HL-60/S4 treated with retinoic acid at 250 ng/mL for 4 days and 3 days (cell line): ENCODE results near the gene THSD7B.

Experiments
- in situ Hi-C: fragments of 300-500 bp; cut with MboI; formaldehyde crosslinking; loops from 2 replicates; pipeline ENCODE4 v1.7.0; 2022; ENCODE audit warnings: low sequenced_read_pairs

The THSD7B gene

DNA sequence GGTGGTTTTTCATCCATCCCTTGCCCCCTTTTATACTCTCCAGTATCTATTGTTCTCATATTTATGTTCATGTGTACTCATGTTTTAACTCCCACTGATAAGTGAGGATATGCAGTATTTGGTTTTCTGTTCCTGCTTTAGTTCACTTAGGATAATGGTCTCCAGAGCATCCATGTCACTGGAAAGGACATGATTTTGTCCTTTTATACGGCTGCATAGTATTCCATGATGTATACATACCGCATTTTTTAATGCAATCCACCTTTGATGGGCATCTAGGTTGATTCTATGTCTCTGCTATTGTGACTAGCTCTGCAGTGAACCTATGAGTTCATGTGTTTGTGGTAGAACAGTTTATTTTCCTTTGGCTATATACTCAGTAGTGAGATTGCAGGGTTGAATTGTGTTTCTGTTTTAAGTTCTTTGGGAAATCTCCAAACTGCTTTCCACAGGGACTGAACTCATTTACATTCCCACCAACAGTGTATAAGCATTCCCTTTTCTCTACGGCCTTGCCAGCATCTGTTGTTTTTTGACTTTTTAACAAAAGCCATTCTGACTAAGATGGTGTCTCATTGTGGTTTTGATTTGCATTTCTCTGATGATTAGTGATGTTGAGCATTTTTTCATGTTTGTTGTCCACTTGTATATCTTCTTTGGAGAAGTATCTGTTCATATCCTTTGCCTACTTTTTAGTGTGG, 420.2 kb downstream of the THSD7B start:
- in situ Hi-C loops: no loop called here

DNA sequence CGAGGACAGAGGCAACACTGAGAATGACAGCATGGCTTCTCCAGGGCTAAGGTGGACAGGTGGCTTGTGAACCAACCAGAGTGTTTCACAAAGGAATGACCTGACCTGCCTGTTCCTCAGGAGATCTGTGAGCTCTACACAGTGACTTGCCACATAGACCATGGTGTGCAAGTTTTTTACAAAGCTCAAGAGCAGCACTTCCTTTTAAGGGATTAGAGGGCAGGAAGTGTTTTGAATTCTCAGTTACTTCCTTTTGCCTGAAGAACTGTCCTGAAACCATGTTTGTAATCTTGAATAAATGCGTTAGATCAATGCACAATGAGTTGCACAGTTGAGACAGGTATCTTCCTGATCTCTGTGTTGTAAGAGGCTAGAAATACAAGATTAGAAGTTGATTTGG, 421.9 kb downstream of the THSD7B start:
- in situ Hi-C loops: no loop called here

DNA sequence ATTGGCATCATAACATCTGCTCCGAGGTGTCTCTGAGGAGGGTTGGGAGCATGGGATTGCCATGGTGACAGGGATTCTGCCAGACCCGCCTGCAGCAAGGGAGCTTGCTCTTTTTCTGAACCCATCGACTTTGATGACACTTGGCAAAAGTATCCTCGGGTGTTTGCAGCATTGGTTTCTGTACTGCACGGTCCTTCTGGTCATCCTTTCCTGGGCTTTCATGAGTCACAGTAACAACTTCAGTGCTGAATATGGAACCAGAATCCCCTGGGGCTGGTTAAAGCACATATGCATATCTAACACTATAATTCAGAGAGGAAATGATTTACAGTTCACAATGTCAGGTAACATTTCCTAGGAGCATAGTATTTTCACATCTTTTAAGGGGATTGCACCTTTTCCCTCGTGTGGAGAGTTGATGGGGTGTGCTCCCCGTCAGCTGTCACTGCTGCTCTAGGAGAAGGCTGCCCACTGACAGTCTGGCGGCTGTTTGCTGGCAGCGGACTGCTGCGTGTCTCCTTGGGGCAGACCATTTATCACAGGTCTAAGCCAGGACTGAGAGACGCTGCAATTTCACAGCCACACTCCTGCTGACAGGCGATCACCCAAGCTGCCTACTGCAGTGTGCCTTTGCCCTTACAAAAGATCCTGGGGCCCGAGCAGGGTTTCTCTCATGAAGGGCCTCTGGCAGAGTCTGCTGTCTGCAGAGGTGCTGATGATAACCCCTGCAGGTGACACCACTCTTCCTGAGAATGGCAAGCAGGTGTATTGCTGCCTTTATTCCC, 425.3 kb downstream of the THSD7B start:
- in situ Hi-C loops: no loop called here

DNA sequence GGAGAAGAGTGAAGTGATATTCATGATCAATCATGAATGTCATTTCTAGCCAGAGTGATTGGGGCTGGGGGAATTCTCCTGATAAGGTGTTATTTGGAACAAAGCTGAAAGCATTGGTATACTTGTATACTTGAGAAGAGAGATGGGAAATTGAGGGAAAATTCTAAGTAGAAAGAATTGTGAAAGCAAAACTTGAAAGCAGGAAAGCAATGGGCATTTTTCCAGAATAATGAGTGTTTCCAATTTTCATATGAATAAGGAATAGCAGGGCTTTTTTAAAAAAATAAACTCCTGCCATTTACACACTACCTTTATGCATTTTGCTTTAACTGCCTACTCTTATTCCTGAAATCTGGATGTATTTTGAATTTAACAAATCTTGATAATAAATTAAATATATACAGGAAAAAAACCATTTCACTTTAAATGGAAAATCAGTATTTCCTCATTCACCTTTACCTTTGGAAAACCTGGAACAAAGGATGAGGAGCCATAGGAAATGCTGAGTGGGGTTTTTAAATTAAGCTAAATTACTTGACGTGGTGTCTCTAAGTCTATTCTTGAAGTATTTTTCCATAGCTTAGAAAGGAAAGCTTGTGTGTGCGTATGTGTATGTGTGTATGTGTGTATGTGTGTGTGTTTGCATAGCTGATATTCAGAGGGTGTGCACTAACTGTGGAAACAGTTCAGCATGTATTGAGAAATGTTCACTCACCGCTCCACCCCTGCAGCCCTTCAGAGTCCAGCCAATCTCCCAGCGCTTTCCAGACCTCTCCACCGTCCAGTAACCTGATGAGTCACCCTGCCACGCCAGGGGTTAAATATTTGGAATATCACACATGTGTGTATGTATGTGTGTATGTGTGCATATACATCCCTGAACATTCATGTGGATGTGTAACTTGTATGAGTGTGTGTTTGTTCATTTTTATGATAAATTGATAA, 427.3 kb downstream of the THSD7B start:
- in situ Hi-C loops: no loop called here

DNA sequence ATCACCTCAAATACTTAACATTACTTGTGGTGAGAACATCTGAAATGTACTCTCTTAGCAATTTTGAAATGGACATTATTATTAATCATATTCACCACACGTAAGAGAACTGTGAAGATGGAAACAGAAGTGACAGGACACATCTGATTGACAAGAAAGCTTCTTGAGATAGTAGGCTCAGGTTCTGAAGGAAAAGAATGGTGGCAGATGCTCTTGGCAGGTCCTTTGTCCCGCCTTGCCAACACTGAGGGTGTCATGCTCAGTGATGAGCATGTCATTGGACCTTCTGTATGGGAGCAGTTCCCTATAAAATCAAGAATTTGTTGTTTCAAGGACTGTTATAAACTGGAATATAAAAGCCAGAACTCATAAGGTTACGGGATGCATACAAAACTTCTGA, 428.1 kb downstream of the THSD7B start:
- in situ Hi-C loops: no loop called here

DNA sequence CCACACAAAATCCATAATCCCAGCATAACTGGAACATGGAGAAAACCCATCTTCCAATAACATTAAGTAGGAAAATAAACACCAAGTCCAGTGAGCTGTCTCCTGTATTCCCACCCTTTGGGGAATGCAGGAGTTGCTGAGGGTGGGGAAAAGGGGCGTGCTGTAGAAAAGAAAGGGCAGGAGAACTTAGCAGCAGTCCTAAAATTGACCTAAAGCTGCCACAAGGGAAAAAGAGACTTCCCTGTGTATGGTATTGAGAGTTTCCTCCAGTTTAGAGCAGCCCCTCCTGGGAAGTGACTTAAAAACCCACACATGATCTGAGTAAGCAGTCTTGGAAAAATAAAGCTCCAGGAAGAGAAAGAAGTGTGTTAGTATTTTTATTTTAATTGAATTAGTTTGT, 428.8 kb downstream of the THSD7B start:
- in situ Hi-C loops: no loop called here

DNA sequence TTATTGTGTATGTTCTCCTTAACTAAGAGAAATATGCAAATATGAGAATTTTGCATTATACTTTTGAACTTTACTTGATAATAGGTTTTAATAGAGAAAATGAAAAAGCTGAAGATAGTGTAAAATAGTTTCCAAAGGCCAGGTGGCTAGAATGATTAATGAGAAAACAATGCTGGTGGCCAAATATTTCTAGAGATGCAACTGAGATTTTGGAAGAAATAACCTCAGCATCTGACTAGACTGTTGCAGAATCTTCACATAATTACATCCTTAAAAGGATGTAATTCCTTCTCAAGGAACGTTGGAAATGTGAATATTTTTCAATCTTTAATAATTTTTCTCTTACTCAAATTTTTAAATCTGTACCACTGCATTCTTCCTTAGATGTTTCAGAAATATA, 434.4 kb downstream of the THSD7B start:
- in situ Hi-C loops: no loop called here

DNA sequence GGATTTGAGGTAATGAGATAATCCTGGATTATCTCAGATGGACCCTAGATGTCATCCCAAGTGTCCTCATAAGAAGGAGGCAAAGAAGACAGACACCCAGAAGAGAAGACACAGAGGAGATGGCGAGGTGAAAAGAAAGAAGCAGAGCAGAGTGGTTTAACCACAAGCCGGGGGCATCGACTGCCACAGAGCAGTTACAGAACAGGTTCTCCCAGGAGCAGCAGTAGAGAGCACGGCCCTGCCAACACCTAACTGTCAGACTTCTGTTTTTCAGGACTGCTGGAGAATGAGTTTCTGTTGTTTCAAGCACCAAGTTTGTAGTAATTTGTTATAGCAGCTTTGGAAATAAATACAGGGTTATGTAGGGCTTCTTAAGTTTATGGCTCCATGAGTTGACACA, 437.0 kb downstream of the THSD7B start:
- in situ Hi-C loops: no loop called here

DNA sequence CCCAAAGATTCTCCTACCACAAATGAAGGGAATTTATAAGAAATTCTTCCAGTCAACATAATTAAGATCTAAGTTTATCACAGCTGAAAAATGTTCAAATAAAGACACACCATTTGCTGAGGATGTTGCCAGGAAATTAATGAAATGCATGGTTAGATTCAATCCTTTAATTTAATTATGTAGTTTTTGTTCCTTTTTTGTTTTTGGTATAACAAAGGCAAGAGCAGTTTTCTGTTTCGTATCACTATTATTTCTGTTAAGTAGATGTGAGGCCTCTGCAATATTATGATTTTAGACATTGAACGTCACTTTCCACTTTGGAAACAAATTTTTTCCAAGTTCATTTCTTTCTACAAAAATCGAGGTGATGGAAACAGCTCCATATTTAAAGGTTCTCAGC, 440.0 kb downstream of the THSD7B start:
- in situ Hi-C loops: no loop called here

DNA sequence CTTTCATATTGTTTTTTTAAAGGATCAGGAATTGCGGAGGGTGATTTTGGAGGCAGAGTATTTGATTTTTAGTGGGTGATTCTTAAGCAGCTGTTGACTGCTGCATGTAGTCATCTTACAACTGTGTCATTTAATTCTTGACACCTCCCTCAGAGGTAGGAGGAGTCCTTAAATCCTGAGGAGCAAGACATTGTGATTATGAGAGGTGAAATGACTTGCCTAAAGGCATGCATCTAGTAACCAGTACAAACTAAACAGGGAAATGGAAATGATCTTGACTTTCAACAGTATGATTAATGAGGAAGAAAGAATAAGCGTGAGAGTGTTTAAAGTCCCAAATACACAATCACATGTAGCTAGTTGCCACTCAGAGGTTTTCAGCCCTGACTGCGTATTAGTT, 440.7 kb downstream of the THSD7B start:
- in situ Hi-C loops: no loop called here

DNA sequence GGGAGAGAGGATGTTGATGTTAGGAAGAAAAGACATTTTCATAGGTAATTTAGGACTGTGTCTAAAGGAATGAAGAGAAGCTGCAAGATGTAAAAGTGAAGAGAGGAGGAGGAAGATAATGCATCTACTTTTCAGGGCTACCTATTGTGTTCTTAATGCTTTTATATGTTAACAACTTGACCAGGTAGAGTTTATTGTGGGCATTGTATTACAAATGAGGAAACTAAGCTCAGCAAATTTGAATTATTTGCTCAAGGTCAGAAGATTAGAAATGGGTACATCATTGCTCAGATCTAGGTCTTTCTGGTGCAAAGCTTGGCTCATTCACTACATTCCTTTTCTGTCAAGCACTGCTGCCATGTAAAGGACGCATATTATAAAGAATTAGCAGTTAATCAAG, 441.7 kb downstream of the THSD7B start:
- in situ Hi-C loops: no loop called here

DNA sequence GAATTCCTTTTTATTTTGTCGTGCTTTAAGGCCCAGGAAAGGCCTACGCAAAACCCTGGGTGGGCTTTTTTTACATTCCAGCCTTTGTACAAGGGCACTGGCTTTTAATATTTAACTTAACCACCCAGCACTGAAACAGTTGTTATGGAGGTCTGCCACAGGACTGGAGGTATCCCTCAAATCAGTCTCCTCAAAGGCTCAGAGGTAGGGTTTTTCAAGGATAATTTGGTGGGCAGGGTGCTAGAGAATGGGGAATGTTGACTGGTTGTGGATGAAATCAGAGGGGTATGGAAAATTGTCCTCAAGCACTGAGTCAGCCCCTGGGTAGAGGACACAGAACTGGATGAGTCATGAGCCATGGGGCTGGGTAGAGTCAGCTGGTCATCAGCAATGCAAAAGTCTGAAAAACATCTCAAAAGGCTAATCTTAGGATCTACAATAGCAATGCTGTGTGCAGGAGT, 443.1 kb downstream of the THSD7B start:
- in situ Hi-C loops: no loop called here

DNA sequence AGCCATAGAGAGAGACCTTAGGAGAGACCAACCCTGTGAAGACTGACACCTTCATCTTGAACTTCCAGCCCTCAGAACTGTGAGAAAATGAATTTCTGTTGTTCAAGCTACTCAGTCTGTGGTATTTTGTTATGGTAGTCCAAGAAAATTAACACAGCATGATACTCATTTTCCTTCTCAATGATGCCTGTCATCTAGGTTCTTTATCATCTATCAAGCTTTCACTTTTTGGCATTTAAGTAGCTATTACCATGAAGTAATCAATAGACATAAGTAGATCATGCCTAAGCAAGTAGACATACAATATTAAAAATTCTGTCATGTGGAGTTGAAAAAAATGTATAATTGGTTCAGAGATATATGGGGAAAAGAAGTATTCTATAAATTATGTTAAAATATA, 444.7 kb downstream of the THSD7B start:
- in situ Hi-C loops: no loop called here

DNA sequence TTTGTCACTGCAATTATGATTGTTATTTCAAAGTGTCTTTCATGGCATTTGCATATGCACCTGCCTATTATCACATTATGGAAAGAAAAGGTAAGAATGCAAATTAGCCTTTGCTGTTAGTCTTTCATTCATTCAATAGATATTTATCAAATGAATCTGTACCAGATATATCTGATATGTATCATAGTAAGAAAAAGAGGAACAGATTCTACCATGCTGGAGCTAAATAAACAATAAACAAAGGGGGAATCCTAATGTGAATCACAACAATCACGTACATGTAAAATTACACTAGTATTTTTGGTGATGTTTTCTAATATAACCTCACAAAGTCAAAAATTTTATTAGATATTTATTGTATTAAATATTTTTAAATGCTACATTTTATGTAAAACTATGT, 446.4 kb downstream of the THSD7B start:
- in situ Hi-C loops: no loop called here

DNA sequence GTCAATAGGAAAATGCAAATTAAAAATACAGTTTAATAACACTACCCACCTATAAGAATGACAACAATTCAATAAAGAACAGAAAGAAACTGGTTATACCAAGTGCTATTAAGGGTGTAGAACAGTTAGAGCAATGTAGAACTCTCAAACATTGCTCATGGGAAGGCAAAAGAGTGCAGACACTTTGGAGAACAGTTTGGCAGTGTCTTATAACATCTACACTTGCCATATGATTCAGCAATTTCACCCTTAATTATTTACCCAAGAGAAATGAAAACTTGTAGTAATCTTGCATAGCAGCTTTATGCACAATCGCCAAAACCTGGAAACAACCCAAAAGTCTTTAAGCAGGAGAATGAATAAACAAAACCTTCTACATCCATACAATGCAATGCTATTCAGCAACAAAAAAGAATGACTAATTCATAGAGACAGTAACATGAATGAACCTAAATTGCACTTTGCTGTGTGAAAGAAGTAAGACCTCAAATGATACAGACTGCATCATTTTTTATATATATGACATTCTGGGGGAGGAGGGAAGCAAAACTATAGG, 455.2 kb downstream of the THSD7B start:
- in situ Hi-C loops: no loop called here

DNA sequence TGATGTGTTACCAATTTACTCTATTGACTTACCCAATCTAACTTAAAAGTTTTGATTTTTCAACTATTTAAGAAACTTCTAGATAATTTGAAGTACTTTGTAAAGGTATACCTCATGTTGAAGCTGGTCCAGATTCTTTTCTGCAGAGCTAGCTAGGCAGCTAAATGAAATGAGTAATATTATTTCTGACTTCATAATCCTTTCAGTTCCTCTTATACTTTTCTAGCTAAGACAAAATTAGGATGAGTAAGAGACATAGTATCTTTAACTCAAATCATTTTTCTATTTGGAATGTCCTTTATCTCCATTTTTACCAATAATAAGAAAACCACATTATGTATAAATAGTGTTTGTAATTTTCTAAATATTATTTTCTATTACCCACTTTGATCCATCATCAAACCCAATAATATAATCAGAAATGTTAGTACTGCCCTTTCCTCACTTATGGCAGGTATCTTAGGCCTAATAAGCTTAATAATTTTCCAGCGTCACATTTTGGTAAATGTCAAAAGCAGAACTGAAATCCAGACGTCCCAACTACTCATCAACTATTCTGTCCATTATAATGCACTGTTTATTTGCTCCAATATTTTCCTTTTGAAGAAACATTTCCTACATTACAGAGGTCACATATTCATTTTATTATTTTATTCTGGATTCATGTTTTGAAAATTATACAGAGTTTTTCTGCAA, 456.6 kb downstream of the THSD7B start:
- in situ Hi-C loops: no loop called here

DNA sequence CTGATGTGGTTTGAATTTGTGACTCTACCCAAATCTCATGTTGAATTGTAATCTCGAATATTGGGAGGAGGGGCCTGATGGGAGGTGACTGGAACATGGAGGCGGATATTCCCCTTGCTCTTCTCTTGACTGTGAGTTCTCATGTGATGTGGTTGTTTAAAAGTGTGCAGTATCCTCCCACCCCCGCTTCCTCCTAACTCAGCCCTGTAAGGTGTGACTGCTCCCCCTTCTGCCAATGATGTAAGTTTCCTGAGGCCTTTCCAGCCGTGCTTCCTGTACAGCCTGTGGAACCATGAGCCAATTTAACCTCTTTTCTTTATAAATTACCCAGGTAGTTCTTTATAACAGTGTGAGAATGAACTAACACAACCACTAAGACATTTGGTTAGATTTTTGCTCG, 458.4 kb downstream of the THSD7B start:
- in situ Hi-C loops: no loop called here

DNA sequence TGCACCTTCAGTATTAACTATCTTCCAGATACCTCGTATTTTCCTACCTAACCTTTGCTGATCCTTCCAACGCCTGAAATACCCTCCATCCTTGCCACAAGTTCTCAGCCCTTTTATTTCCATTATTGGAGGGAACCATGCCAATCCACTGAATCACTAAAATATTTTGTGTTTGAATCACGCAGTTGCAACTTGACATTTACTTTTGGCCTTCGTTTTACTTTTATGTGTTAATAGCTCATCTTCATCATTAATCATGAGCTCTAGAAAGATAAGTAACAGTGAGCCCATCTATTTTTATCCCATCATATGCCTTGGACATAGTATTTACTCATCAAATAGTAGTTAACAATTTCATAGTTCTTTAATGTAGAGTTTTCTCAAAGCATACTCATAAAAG, 463.2 kb downstream of the THSD7B start:
- in situ Hi-C loops: no loop called here

DNA sequence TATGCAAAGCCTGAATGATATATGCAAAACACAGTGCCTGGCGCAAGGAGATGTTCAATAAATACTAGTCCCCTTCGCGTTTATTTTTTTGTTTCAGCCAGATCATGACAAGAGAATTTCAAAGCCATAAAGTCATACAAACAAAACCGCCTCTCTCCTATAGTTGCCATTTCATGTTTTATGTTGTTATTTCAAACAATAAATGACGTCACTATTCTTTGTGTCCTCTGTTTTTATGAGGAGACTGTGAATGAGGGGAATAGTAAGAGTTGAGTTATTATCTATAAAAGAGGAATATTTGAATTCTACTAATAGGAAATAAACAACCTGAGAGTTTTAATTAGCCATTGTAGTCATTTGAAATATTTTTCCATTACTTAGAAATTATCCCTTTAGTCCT, 464.5 kb downstream of the THSD7B start:
- in situ Hi-C loops: no loop called here

DNA sequence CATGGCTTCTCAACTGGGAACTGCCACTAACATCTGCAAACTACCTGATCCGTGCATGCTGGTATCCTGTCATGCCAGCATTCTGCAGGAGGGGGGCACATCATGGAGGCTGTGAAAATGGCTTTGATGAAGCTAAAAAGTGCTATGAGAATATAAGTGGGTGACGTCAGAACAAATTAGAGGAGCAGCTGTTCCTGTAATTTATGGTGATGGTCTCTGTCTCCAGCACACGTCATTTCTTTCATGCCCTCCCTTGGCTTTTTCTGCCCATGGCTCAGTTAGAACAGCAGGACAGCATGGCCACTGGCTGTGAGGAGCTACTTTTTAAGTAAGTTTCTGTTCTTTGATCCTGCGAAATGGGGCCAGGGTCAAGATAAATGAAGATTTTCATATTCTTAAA, 466.3 kb downstream of the THSD7B start:
- in situ Hi-C loops: no loop called here

DNA sequence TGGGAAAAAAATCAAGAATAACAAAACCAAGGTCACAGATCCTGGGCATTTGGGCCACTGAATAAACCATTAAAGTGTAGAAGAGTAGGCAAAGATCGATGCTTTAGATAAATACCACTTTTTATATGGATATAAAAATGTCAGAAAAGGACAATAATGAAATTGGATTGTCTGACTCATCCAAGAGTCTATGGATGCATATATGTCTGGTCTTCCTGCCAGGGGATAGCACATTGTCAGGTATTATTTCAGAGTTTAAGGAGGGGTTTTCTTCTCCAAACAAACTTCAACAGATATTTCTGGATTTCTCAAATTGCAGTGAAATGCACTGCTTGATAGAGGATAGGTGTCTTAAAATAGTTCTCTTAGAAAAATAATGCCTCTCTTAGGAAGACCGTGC, 466.7 kb downstream of the THSD7B start:
- in situ Hi-C loops: no loop called here
